ENCODE results near the gene MAFG.
A peak's percentile ranks its signal among the peaks of the same experiment; 100 is the strongest.

MAFG gene

DNA sequence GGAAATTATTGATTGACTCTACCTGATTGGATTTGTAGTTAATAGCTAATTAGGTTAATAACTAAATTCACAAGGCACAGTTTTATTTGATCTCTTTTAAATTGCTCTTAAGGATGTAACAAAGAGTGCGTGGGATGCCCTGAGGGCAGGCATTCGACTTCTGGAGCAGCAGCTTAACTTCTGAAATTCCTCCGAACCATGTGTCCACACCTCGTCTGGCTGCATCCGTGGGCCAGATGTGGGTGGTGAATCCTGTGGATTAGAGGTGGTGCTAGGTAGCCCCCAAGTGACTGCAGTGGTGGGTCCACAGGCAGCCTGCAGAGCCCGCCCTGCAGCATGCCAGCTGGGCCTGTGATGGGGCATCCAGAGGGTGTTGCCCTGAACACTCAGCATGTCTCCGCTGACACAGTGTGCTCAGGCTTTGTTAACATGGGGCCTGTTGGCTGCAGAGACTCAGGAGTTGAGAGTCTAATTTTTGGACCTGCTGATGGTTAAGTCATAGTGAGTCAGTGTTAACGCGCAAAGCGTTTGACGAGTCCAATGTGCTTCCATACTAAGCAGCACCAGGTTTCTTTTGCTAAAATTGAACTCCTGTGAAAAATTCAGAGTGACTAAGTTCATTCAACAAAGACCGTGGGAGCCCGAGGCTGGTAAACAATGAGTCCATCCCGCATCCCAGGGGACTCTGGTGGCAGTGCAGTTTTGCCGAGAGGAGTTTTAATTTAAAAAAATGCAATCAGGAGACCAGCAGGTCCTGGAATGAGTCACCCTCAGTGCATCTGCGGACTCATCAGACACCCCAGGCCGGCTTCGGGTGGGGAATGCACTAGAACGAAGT lies 29.3 kb downstream of the MAFG start:
- DNase-seq (ENCODE audit: low read depth): peak; percentile 94

DNA sequence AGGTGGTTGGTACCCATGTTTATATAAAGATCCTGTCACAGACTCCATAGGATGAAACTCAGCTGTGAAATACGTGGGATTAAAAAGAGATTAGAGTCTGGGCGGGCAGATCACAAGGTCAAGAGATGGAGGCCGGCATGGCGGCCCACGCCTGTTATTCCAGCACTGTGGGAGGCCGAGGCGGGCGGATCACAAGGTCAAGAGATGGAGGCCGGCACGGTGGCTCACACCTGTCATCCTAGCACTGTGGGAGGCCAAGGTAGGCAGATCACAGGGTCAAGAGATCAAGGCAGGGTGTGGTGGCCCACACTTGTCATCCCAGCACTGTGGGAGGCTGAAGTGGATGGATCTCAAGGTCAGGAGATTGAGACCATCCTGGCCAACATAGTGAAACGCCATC lies 32.1 kb downstream of the MAFG start:
- no peak for DNase-seq (ENCODE audit: low read depth)

DNA sequence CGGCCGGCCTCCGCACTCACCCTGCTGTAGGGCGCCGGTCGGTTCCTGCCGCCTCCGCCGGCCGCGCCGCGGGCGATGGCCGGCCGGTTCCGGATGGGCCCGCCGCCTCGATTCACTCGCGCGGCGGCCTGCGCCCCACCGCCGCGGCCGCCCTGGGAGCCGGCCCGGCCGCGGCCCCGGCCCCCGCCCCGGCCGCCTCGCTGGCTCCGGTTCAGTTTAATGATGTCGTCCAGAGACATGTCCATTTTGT lies 36.3 kb downstream of the MAFG start:
- no peak for DNase-seq (ENCODE audit: low read depth)

DNA sequence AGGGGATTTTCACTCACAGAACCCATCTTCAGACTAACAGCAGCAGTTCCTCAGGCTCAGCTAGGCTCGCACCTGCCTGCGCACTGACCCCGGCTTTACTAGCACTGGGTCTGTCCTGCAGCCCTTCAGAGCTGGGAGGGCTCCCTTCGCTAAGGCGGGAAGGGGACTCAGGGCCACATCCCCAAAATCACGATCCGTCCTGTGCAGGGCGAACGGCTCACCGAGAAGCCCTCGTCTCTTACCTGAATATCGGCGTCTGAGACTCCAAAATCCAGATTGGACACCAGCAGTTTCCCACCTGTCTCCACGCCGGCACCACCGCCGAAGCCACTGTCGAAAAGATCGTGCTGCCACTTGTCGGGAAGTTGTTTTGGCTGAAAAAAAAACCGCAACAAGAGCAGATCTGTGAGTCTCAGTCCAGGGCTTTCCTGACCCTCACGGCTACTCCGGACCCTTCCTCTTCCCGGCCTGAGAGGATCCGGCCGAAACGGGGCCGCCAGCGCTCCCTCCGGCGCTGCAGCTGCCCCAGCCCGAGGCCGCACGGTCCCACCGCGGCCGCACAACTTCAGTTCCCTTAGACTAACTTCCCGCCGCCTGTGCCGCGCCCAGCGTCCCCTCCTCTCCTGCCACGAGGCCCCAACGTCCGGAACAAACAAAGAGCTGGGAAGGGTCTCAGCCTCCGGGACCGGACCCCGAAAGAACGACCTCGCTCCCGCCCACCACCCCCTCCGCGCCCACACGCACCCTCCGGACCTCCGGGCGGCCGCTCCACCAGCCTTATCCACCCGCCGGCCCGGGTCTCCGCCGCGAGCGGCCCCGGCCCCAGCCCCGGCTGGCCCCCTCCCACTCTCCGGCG lies 36.9 kb downstream of the MAFG start:
- peak; percentile 25 for DNase-seq (ENCODE audit: low read depth)

DNA sequence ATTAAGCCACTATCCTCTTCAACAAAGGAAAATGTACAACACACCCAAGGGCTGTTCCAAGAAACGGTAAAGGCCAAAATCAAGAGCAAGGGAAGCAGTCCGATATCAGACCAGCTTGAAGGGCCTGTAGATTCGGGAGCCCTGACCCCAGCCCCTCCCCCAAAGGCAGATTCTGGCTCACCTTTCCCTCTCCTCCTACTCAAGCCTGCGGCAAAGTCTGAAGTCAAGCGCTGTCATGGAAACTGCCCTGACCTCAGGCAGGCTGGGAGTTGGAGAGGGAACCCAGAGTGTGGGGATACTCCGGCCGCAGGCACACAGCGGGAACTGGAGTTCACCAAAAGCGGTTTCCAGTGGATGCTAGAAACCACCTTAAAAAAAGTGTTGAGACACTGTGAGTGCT lies 37.9 kb downstream of the MAFG start:
- DNase-seq (ENCODE audit: low read depth): no peak

DNA sequence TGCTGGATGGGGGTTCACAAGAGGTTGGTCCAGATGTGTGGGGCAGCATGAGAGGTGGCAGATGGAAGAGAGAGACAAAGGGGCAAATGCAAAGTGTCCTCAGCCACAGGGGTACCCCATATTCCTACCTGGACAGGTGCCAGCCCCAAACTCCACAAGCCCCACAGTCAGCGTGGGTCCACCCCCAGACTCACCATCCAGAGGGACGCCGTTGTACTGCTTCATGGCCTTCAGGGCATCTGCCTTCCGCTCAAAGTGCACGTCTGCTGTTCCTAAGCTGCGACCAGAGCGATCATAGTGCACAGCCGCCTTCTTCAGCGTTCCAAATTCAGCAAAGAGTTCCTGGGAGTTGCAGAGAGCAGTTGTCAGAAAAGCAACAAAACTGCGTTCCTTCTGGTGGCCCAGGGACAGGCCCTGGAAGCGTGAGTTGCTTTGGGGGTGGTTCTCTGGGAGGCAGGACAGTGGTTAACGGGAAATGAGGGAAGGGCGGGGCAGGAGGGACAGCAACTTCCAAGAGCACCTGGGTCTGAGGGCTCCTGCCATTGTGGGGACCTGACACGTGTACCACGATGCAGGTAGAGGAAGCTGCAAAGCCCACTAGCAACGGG lies 38.4 kb downstream of the MAFG start:
- DNase-seq (ENCODE audit: low read depth): no peak

DNA sequence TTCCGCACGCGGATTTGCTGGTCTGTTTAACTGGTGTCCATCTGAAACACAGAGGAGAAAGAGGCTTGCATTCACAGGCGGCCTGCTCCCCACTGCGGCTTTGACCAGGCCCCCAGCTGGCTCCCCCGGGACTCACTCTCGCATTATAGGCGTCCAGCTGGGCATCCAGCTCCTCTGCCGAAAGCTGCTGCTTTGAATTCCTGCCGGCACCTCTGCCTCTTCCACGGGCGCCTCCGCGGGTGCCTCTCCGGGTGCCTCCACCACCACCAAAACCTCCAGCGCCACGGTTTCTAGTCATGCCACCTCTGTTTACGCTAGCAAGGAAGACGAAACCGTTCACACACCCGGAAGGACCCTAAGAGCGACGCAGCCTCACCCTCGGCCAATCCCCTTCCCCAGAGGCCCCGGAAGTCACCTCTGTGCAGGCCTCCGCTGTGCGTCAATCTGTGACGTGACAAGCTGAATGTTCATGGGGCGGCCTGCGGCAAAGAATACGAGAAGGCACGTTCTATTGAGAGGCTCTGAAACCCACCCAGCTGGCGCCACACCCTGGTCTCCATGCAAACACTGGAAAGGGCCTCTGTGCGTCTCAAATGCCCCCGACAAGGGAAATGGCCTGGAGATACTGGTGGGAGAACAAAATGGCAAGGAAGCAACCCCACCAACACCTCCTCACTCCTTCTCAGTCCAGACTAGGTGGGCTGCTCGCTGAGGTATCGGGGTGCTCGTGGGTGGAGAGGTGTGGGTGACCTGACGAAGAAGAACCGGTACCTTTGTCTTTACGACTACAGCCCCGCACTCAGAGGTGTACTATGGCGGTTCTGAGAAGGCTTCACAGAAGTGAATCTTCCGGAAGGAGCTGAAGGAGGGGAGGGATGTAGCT lies 39.2 kb downstream of the MAFG start:
- DNase-seq (ENCODE audit: low read depth): no peak

DNA sequence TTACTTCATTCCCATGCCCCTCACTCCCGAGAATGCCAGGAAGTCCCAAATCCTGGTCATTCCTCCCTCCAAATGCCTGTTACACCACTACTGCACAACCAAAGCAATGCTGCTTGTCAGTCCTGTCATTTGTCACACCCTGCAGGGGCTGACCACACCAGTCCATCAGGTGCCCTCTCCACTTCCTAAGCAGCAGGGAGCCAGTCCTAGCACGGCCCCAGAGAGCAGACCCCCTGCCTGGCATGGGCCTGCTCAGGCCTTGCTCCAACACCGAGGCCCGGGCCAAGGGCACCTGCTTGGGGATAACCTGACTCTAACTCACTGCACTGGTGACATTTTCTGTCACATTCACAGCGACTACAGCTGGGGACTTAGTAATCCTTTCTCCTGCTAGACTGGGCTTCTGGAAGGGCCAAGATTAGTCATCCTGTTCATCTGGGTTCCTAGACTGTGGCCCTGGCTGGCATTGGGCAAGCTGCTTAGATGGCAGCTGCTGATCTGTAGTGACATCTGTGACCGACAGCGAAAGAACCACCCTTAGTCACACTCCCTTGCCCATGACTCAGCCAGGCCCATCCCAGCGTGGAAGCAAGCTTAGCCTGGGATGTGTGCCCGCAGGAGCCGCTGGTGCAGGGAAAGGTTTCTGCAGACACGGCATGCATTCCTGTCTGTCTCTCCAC lies 41.5 kb downstream of the MAFG start:
- peak; percentile 70 for DNase-seq (ENCODE audit: low read depth)

DNA sequence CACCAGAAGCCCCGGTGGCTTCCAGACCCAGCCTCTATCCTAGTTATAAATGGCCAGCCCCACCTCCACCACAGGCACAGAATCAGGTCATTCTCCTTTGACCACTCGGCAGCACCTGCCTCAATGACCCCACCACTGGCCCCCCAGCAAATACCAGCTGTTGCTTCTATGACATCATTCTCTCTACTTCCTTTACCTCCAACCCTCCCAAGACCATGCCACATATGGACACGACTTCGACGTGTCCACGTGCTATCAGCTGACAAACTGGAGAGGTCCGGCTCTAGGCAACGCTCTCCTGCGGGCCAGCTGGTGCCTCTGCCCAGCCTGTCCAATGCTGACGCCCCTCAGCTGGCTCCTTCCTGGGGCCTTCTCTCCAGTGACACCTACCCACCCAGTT lies 42.1 kb downstream of the MAFG start:
- DNase-seq (ENCODE audit: low read depth): no peak

DNA sequence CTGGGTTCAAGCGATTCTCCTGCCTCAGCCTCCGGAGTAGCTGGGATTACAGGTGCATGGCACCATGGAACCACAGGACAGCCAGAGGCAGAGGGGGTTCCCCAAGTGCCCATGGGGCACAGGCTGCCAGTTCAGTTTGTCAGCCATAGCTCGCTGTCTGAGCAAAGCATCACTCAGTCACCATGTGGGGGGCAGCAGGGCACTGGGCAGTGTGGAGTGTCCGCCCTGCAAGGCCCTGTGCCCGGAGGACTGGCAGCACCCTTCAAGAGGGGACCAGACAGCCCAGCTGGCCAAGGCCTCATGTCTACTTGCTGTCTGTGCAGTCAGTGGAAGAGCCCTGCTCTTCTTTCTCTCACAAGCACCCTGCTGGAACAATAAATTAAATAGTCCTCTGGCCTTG lies 42.6 kb downstream of the MAFG start:
- DNase-seq (ENCODE audit: low read depth): no peak

DNA sequence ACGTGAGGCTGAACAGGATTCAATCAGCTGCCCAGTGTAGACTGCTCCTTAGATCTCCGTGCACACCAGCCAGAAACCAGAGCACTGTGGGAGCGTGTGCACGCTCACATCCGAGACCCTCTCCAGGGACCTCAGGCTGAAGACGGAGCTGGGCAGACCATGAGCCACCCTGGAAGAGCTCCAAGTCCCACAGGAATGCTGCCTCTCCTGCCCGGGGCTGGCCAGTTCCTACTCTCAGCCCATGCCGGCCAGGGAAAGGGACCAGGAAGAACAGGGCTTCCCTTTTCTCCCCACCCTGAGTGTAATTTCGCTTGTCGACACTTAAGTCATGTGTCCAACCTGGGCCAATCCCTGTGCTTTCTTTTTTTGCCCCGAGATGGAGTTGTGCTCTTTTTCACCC lies 43.0 kb downstream of the MAFG start:
- DNase-seq (ENCODE audit: low read depth): no peak

DNA sequence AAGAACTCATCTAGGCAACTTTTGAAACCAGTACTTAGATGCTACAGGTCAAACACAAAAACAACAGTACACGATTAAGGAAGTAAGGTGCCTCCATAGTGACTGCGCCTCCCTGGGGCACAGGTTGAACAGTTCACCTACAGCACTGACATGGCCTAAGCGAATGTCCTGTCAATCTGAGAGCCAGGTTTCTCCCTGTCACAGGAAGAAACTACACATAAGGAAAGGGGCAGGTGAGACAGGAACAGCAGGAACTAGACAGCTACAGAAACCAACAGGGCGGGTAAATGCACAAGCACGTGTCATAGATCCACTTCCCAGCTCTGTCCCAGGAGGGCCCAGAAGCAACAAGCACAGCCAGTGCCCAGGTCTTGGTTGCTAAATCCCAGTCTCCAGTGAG lies 48.4 kb downstream of the MAFG start:
- DNase-seq (ENCODE audit: low read depth): no peak

DNA sequence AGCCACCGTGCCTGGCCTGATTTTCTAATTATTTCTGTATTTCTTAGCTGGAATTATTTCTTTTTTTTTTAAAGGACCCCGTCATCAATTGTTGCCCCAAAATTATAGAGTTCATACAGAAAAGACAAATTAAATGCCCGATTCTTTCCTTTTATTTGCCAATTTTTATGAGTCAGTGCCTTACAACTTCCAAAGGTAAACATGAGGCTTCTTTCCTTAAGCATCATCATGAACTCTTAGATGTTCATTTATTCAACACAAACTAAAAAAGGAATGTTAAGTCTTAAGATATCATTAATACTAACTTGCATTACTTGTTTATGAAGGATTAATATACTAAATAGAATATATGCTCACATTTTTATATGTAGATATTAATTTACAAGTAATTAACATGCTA lies 49.2 kb downstream of the MAFG start:
- DNase-seq (ENCODE audit: low read depth): no peak

DNA sequence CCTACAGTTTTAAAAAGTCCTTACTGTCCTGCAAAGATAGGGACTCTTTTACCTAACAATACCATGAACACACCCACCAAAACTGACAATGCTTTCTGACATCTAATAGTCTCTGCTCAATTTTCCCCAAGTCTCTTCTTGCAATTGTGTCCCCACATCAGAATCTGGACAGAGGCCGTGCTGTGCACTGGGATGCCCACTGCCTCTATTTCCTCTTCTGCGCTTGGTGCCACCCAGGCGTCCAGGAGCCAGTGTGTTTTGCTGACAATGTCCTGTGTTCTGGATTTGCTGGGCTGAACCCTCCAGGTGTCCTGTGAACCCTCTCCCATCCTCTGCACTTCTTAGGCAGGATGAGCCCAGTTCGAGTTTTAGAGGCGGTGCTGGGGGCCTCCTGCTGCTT lies 50.0 kb downstream of the MAFG start:
- DNase-seq (ENCODE audit: low read depth): no peak

DNA sequence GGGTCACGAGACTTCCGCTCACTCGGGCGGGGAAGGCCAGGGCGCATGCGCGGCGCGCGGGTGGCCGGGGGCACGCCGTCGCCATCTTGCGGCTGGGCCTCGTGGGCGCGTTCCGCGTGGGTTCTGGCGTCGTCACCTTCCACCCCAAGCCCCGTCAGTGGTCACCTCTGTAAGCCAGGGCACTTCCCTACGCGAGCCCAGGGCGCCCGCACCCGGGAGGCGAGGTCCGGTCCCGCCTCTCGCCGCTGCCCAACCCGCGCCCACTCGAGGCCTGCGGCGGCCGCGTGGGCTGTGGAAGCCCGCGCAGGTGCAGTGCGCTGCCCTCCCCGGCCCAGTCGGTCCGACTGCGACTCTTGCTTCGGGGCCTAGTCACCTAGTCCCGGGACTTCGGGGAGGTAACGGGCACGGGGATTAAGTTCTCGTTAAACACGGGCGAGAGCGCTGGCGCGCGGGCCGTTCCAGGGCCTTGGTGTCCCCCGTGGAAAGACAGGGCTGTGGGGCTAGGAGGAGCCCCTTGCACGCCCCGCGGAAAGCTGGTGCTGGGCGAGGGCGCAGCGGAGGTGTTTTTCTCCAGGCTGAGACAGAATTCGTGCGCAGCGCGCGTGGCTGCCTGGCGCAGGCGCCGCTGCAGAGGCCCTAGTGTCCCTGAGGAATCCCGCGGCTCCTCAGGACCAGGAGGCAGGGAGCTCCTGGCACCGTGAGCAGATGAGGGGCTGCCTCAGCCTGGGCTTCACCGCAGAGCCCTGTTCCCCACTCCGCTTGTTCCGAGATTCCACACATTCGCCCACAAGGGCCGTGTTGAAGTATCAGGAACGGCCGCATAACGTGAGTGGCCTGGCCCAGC lies 55.9 kb downstream of the MAFG start:
- peak; percentile 90 for DNase-seq (ENCODE audit: low read depth)

DNA sequence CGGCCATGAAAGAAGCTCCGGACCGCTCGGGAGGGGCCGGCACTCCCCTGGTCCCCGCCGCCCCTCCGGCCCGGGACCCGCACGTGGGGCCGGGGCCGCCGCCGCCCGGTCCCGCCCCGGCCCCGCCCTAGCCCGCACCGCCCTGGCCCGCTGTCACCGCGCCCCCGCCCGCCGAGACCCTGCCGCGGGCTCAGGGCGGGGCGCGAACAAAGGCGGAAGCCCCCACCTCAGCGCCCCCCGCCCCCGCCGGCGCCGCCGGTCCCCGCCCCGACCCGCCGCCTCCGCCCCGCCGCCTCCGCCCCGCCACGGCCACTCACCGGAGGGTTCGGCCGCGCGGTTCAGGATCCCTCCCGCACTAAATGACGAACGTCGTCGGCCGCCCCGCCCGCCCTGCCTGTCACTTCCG lies 56.6 kb downstream of the MAFG start, which contains the start of gene ARHGDIA:
Gene ARHGDIA, minus strand, starts transcription at position 357 of the 406 bp plus-strand sequence. CDS start 1,407 bp downstream, outside the sequence.
- DNase-seq (ENCODE audit: low read depth): no peak

DNA sequence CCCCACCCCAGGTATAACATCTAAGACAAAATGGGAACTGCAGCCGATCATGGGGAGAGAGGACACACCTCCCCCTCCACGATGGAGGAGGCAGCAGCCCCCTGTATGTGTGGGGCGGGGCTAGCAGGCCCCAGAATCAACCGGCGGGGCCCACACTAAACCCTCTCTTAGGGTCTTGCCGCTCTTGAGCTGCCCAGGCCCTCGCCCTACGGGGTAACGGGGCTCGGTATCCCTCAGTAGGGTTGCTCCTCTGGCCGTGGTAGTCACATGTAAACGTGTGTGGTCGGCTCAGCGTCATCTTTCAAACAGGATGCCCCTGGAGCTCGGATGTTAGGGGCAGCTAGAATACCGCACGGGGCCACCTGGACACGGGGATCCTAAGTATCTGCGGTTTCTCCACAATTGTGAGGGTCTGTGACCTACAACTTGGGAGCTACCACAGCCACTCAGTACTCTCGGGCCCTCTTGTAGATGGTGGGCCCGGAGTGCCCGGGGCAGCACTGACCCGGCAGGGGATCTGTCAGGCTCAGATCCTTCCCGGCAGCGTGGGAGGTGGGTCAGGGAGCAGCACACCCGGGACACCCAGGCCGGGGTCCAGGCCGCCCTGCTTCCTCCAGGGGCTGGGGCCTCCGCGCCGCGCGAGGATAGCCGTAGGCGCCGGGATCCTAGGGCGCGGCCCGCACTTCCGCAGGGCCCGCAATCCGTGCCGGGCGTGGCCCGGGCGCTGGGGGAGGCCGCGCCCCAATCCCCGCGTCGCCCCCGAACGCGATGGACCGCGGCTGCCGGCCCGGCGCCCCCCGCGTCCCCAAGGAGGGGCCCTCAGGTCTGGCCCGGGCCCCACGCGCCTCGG lies 57.2 kb downstream of the MAFG start:
- peak; percentile 63 for DNase-seq (ENCODE audit: low read depth)

DNA sequence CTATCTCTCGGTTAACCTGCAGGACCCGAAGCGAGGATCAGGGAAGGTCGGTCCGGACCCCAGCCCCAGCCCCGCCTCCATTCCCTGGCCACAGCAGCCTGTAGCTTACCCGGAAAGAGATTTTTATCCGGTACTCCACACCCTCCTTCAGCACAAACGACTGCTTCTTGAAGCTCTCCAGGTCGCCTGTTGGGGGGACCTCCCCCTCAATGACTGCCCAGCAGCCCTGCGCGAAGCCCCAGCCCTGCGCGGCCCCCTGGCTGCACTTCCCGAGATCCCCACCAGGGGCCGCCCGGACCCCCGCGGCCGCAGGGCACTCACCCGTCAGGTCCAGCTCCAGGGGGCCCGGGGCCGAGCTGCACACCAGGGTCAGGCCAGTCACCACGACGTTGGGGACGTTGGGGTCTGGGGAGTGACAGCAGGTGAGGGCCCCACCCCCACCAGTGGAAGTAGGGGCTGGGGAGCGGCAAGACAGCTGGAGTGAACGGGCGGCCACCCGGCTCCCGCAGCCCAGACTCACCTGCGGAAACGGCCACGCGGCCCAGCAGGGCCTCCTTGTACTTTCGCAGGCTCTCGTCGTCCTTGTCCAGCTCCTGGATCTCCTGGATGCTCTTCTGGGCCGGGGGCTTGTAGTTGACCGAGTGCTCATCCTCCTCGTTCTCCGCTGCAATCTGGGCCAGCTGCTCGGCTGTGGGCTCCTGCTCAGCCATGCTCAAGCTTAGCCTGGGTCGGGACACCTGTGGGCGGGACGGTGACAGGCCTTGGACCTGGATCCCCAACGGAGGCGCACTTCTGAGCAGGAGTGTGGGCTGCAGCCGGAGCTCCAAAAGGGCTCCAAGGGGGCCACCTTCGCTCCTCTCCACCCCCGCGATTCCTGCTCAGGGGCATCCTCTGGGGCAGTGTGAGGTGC lies 58.1 kb downstream of the MAFG start:
- peak; percentile 49 for DNase-seq (ENCODE audit: low read depth)

All from EH (cell line).